CD14-positive monocyte (primary cell): ENCODE data around the gene DPH1. TPM values are rescaled to one million over a fixed set of nuclear protein-coding genes. Genes with fewer than 3 reads are reported as not detected.

Experiments
- DNase-seq, 3 donors: peaks; one replicate each; pipeline ENCODE4 v3.0.0-alpha.2; 2011 to 2022
- H2AFZ ChIP-seq: 2 replicates; pipeline ENCODE4 v1.6.0; 2012; ENCODE audit warnings: mild to moderate bottlenecking, low read depth, low read length, inconsistent platforms; ENCODE audit not compliant: insufficient read depth, poor library complexity, severe bottlenecking
- H3K27ac ChIP-seq, 2 donors: 1 replicate in 1 of 2; 2 replicates in 1 of 2; pipeline ENCODE4 v1.5.1; 2012 to 2013; ENCODE audit warnings: low read length in 2 of 2, control low read depth in 1 of 2, inconsistent platforms in 1 of 2, low read depth in 1 of 2, mild to moderate bottlenecking in 1 of 2
- H3K27me3 ChIP-seq, 2 donors: one replicate each; pipeline versions ENCODE4 v1.6.0 to v1.6.1; 2011 to 2013; ENCODE audit warnings: low read length in 2 of 2; ENCODE audit not compliant: control insufficient read depth in 2 of 2, insufficient read depth in 2 of 2
- H3K36me3 ChIP-seq, 2 donors: replicated peaks in 1 of 2; 1 replicate in 1 of 2; 2 replicates in 1 of 2; pipeline versions ENCODE4 v1.5.1 to v1.6.1; 2012 to 2013; ENCODE audit warnings: low read length in 2 of 2, control low read depth in 1 of 2, inconsistent platforms in 1 of 2, mild to moderate bottlenecking in 1 of 2; ENCODE audit not compliant: insufficient read depth in 2 of 2, control insufficient read depth in 1 of 2
- H3K4me1 ChIP-seq, 2 donors: 1 replicate in 1 of 2; 2 replicates in 1 of 2; pipeline versions ENCODE4 v1.5.1 to v1.6.1; 2012 to 2013; ENCODE audit warnings: low read length in 2 of 2, control low read depth in 1 of 2, inconsistent platforms in 1 of 2, mild to moderate bottlenecking in 1 of 2, moderate library complexity in 1 of 2; ENCODE audit not compliant: insufficient read depth in 2 of 2, control insufficient read depth in 1 of 2
- H3K4me2 ChIP-seq: replicated peaks from 2 replicates; pipeline ENCODE3; 2012; ENCODE audit warnings: low read length, moderate library complexity, mild to moderate bottlenecking; ENCODE audit not compliant: poor library complexity, severe bottlenecking; ENCODE audit errors: extremely low read depth
- H3K4me3 ChIP-seq, 3 experiments: fragments of 200-600 bp in 1 of 3; sonication (generic) in 1 of 3; replicated peaks in 1 of 3; 1 replicate in 2 of 3; 2 replicates in 1 of 3; pipeline ENCODE4 v1.5.1; 2011 to 2013; ENCODE audit warnings: low read length in 3 of 3, mild to moderate bottlenecking in 3 of 3, control low read depth in 2 of 3, low read depth in 2 of 3, inconsistent platforms in 1 of 3, moderate library complexity in 1 of 3
- H3K79me2 ChIP-seq: 2 replicates; pipeline ENCODE4 v1.6.0; 2012; ENCODE audit warnings: mild to moderate bottlenecking, control low read depth, inconsistent platforms, low read length, moderate library complexity; ENCODE audit not compliant: insufficient read depth
- H3K9ac ChIP-seq: 2 replicates; pipeline ENCODE4 v1.6.0; 2017; ENCODE audit warnings: low read length, mild to moderate bottlenecking; ENCODE audit not compliant: insufficient read depth, poor library complexity, severe bottlenecking
- H3K9me3 ChIP-seq, 2 donors: replicated peaks in 1 of 2; 1 replicate in 1 of 2; 2 replicates in 1 of 2; pipeline versions ENCODE4 v1.5.1 to v1.6.1; 2012 to 2013; ENCODE audit warnings: low read length in 2 of 2, control low read depth in 1 of 2; ENCODE audit not compliant: control insufficient read depth in 1 of 2, insufficient read depth in 1 of 2
- H4K20me1 ChIP-seq: 2 replicates; pipeline ENCODE4 v1.6.0; 2012; ENCODE audit warnings: mild to moderate bottlenecking, low read length, control low read depth, moderate library complexity; ENCODE audit not compliant: insufficient read depth
- H3K27ac Mint-ChIP-seq, 7 donors: one replicate each; pipeline ENCODE4 v1.8.0; 2020; ENCODE audit warnings: mild to moderate bottlenecking in 7 of 7, mixed read lengths in 7 of 7, moderate library complexity in 6 of 7, inconsistent platforms in 2 of 7
- H3K27me3 Mint-ChIP-seq, 3 donors: one replicate each; pipeline ENCODE4 v1.8.0; 2021 to 2022; ENCODE audit warnings: low read depth in 3 of 3, mild to moderate bottlenecking in 3 of 3, mixed read lengths in 3 of 3, moderate library complexity in 3 of 3, inconsistent platforms in 1 of 3
- H3K36me3 Mint-ChIP-seq, 2 donors: one replicate each; pipeline ENCODE4 v1.8.0; 2020; ENCODE audit warnings: mixed read lengths in 2 of 2, inconsistent platforms in 1 of 2, mild to moderate bottlenecking in 1 of 2
- H3K4me1 Mint-ChIP-seq: one replicate; pipeline ENCODE4 v1.8.0; 2020; ENCODE audit warnings: mild to moderate bottlenecking, mixed read lengths
- H3K4me3 Mint-ChIP-seq, 2 donors: one replicate each; pipeline ENCODE4 v1.8.0; 2020; ENCODE audit warnings: mild to moderate bottlenecking in 2 of 2, mixed read lengths in 2 of 2, moderate library complexity in 1 of 2
- H3K9me3 Mint-ChIP-seq, 7 donors: one replicate each; pipeline ENCODE4 v1.8.0; 2020 to 2022; ENCODE audit warnings: mixed read lengths in 7 of 7, mild to moderate bottlenecking in 6 of 7, moderate library complexity in 6 of 7, inconsistent platforms in 2 of 7
- WGBS: methylation state at CpG from one replicate; pipeline ENCODE4 v1.1.5; 2013; ENCODE audit warnings: missing lambda C conversion rate; ENCODE audit not compliant: insufficient coverage; 5-methylcytosine and 5-hydroxymethylcytosine counted together
- intact Hi-C, 2 donors: fragments of 100-400 bp; cut with micrococcal nuclease; formaldehyde crosslinking; loops; one replicate each; pipeline versions ENCODE4 v1.15.0 to v1.15.1; 2023
- polyA plus RNA-seq, 3 donors: library from polyadenylated mRNA; depleted of rRNA in 1 of 3; unstranded in 2 of 3; stranded (reverse) in 1 of 3; fragments of 300-500 nt in 2 of 3; fragments of >200 nt in 1 of 3; fragmentation: Illumina TruSeq in 2 of 3; gene quantifications; 1 replicate in 2 of 3; 2 replicates in 1 of 3; pipeline ENCODE4 v1.2.3, GENCODE V29; 2012 to 2021
- TF ChIP-seq, protein P1 (sequence below): fragments of 200-600 bp; IDR thresholded peaks from one replicate; pipeline ENCODE4 v1.8.0; 2022; ENCODE audit warnings: antibody characterized with exemption, mild to moderate bottlenecking

The DPH1 gene
- polyA plus RNA-seq, 3 donors = 7.5 to 29.4 (median 9.3) TPM

DNA sequence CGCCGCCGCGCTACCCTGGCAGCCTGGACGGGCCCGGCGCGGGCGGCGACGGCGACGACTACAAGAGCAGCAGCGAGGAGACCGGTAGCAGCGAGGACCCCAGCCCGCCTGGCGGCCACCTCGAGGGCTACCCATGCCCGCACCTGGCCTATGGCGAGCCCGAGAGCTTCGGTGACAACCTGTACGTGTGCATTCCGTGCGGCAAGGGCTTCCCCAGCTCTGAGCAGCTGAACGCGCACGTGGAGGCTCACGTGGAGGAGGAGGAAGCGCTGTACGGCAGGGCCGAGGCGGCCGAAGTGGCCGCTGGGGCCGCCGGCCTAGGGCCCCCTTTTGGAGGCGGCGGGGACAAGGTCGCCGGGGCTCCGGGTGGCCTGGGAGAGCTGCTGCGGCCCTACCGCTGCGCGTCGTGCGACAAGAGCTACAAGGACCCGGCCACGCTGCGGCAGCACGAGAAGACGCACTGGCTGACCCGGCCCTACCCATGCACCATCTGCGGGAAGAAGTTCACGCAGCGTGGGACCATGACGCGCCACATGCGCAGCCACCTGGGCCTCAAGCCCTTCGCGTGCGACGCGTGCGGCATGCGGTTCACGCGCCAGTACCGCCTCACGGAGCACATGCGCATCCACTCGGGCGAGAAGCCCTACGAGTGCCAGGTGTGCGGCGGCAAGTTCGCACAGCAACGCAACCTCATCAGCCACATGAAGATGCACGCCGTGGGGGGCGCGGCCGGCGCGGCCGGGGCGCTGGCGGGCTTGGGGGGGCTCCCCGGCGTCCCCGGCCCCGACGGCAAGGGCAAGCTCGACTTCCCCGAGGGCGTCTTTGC is 28.0 kb downstream of the DPH1 start:
- H3K79me2 ChIP-seq = no peaks in the 10 kb centered on the region
- peaks cover 14% of the 10 kb centered on the region for H4K20me1 ChIP-seq
- Mint-ChIP-seq H3K4me1 (peaks cover 35% of the 10 kb centered on the region), H3K36me3 (peaks cover 23 to 29% of the 10 kb centered on the region in 2 donors), H3K4me3 (peak overlapping the region; percentile 68 to 72), H3K9me3 (peaks cover 0 to 11% (median 5%) of the 10 kb centered on the region in 7 donors), H3K27ac (no peak overlapping the region), H3K27me3 (peaks cover 31 to 74% (median 40%) of the 10 kb centered on the region in 3 donors)
- no peak overlapping the region for H3K27ac ChIP-seq
- H3K9ac ChIP-seq = peak overlapping the region; percentile 53
- peak overlapping the region; percentile 85 for H3K4me2 ChIP-seq
- peak overlapping the region in 1 of 3 experiments; percentile 76 for H3K4me3 ChIP-seq
- intact Hi-C loops = loop anchor here (2.0 to 10.0 kb wide), 4 partner anchors 29 to 99 kb away; no protein-coding TSS in a partner anchor
- peaks cover 43 to 76% of the 10 kb centered on the region in 2 donors for H3K4me1 ChIP-seq
- peak in 2 of 3 donors; percentile 47 to 51 for DNase-seq
- H3K27me3 ChIP-seq = peaks cover 27 to 40% of the 10 kb centered on the region in 2 donors
- WGBS = 28% methylated on average over 98 of the region's 98 CpGs
- H2AFZ ChIP-seq = no peak overlapping the region
- peaks cover 7 to 14% of the 10 kb centered on the region in 2 donors for H3K36me3 ChIP-seq
- TF ChIP-seq, protein P1, sequence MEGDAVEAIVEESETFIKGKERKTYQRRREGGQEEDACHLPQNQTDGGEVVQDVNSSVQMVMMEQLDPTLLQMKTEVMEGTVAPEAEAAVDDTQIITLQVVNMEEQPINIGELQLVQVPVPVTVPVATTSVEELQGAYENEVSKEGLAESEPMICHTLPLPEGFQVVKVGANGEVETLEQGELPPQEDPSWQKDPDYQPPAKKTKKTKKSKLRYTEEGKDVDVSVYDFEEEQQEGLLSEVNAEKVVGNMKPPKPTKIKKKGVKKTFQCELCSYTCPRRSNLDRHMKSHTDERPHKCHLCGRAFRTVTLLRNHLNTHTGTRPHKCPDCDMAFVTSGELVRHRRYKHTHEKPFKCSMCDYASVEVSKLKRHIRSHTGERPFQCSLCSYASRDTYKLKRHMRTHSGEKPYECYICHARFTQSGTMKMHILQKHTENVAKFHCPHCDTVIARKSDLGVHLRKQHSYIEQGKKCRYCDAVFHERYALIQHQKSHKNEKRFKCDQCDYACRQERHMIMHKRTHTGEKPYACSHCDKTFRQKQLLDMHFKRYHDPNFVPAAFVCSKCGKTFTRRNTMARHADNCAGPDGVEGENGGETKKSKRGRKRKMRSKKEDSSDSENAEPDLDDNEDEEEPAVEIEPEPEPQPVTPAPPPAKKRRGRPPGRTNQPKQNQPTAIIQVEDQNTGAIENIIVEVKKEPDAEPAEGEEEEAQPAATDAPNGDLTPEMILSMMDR = no peak
- H3K9me3 ChIP-seq = peaks cover 0 to 3% of the 10 kb centered on the region in 2 donors
